ENCODE results near the gene PAXIP1. TPM values are rescaled to one million over a fixed set of nuclear protein-coding genes. Genes with fewer than 3 reads are reported as not detected.

PAXIP1 gene
- total RNA-seq, 6 experiments from 2014 or later, result 5.2 to 9.3 (median 7.4) TPM

- Mint-ChIP-seq H3K4me1 (ENCODE audit: low read depth) (peaks cover 6% of the 10 kb centered on the region; the same call in 1 of the 2 replicates), H3K27me3 (ENCODE audit: insufficient read depth) (peaks cover 23% of the 10 kb centered on the region), H3K27ac (no peak overlapping the region), H3K9me3 (peaks cover 10% of the 10 kb centered on the region), H3K4me3 (no peak overlapping the region), H3K36me3 (ENCODE audit: low read depth) (peaks cover 6% of the 10 kb centered on the region; the same call in 1 of the 2 replicates)
- TF ChIP-seq CTCF (IDR thresholded peaks at IDR 0.05), result no peak
- no peak for DNase-seq
Measured at GRCh38 chr7:154912871-154913637, 89.9 kb downstream of the PAXIP1 start.

GRCh38 chr7:154911862-154912455, 91.0 kb downstream of the PAXIP1 start:
- no peak overlapping the region for H3K27ac Mint-ChIP-seq
- H3K4me1 Mint-ChIP-seq (ENCODE audit: low read depth), result peaks cover 6% of the 10 kb centered on the region; the same call in 1 of the 2 replicates
- TF ChIP-seq CTCF (IDR thresholded peaks at IDR 0.05), result no peak
- no peak overlapping the region for H3K4me3 Mint-ChIP-seq
- H3K9me3 Mint-ChIP-seq, result peaks cover 10% of the 10 kb centered on the region
- peaks cover 23% of the 10 kb centered on the region for H3K27me3 Mint-ChIP-seq (ENCODE audit: insufficient read depth)
- no peak for DNase-seq
- peaks cover 6% of the 10 kb centered on the region; the same call in 1 of the 2 replicates for H3K36me3 Mint-ChIP-seq (ENCODE audit: low read depth)

DNA sequence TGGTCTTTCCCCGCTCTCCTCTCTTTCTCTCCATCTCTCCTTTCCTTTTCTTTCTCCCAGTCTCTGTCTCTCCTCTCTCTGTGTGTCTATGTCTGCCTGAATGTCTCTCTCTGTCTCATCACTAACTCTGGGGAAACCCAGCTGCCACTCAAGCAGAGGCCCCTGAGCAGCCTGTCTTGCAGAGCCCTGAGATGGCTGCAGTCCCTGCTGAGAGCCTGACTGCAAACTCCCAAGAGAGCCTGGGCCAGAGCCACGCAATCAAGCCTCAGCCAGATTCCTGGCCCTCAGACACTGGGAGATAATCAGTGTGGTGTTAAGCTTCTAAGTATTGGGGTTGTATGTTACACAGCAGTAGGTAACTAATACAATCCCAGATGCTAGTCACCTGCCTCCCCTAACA, 91.5 kb downstream of the PAXIP1 start:
- peaks cover 23% of the 10 kb centered on the region for H3K27me3 Mint-ChIP-seq (ENCODE audit: insufficient read depth)
- no peak overlapping the region for H3K27ac Mint-ChIP-seq
- H3K36me3 Mint-ChIP-seq (ENCODE audit: low read depth), result peaks cover 6% of the 10 kb centered on the region; the same call in 1 of the 2 replicates

DNA sequence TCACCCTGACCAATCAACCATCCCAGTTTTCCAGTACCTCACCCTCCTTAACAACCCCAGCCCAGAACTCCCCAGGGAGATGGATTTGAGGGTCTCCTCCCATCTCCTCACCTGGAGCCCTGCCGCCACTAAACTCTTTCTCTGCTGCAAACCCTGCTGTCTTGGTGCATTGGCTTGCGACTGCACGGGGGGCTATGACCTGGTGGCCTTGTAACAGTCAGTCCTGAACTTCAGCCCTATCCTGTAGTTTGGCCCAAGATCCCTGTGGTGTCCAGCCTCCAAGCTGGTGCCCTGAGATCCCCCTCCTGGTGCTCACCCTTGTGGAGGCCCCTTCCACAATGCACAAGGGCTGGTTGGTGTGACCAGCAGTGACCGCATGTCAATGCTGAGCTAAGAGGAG, 91.9 kb downstream of the PAXIP1 start:
- no peak for DNase-seq
- no peak for TF ChIP-seq CTCF (IDR thresholded peaks at IDR 0.05)
- Mint-ChIP-seq H3K4me1 (ENCODE audit: low read depth) (peaks cover 6% of the 10 kb centered on the region; the same call in 1 of the 2 replicates), H3K9me3 (peaks cover 10% of the 10 kb centered on the region), H3K27me3 (ENCODE audit: insufficient read depth) (peaks cover 23% of the 10 kb centered on the region), H3K4me3 (no peak overlapping the region), H3K27ac (no peak overlapping the region), H3K36me3 (ENCODE audit: low read depth) (peaks cover 6% of the 10 kb centered on the region; the same call in 1 of the 2 replicates)

More for the DNA sequence above, 91.5 kb downstream of the PAXIP1 start:
- peaks cover 10% of the 10 kb centered on the region for H3K9me3 Mint-ChIP-seq
- no peak for DNase-seq
- TF ChIP-seq CTCF (IDR thresholded peaks at IDR 0.05), result no peak
- peaks cover 6% of the 10 kb centered on the region; the same call in 1 of the 2 replicates for H3K4me1 Mint-ChIP-seq (ENCODE audit: low read depth)
- H3K4me3 Mint-ChIP-seq, result no peak overlapping the region

DNA sequence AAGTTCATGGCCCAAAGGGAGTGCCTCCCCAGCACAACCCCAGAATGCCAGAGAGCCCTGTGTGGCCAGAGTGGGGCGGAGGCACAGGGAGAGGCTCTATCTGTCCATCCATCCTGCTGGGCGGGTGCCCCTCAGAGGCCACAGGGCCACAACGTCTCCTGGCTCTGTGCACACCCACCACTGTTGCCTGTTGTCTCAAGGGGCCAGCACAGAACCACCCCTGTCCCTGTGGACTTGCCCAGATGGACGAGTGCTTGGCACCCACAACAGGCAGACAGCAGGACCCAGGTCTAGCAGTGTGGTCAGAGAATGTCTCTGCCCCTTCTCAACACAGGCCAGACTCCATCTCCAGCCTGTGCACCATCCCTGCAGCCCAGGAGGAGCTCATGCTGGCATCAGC, 92.8 kb downstream of the PAXIP1 start:
- peaks cover 6% of the 10 kb centered on the region; the same call in 1 of the 2 replicates for H3K4me1 Mint-ChIP-seq (ENCODE audit: low read depth)
- H3K36me3 Mint-ChIP-seq (ENCODE audit: low read depth), result peaks cover 6% of the 10 kb centered on the region; the same call in 1 of the 2 replicates
- H3K9me3 Mint-ChIP-seq, result peaks cover 10% of the 10 kb centered on the region
- H3K27me3 Mint-ChIP-seq (ENCODE audit: insufficient read depth), result peaks cover 19% of the 10 kb centered on the region
- DNase-seq, result no peak
- no peak for TF ChIP-seq CTCF (IDR thresholded peaks at IDR 0.05)
- no peak overlapping the region for H3K4me3 Mint-ChIP-seq
- H3K27ac Mint-ChIP-seq, result no peak overlapping the region
